Measurements from ENCODE around the gene SMPD4.
"Not testable (repeated sequence)": the region's sequence is repeated elsewhere in the genome, so short reads cannot be mapped to it uniquely, and the experiment has no call there.

DNA sequence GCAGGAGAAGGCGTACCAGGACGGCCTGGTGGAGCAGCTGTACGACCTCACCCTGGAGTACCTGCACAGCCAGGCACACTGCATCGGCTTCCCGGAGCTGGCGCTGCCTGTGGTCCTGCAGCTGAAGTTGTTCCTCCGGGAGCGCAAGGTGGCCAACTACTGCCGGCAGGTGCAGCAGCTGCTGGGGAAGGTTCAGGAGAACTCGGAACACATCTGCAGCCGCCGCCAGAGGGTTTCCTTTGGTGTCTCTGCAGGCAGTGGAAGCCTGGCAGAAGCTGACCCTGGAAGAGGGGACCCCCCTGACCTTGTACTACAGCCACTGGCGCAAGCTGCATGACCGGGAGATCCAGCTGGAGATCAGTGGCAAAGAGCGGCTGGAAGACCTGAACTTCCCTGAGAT, 49.5 kb upstream of the SMPD4 start:
- TF ChIP-seq, protein P1, sequence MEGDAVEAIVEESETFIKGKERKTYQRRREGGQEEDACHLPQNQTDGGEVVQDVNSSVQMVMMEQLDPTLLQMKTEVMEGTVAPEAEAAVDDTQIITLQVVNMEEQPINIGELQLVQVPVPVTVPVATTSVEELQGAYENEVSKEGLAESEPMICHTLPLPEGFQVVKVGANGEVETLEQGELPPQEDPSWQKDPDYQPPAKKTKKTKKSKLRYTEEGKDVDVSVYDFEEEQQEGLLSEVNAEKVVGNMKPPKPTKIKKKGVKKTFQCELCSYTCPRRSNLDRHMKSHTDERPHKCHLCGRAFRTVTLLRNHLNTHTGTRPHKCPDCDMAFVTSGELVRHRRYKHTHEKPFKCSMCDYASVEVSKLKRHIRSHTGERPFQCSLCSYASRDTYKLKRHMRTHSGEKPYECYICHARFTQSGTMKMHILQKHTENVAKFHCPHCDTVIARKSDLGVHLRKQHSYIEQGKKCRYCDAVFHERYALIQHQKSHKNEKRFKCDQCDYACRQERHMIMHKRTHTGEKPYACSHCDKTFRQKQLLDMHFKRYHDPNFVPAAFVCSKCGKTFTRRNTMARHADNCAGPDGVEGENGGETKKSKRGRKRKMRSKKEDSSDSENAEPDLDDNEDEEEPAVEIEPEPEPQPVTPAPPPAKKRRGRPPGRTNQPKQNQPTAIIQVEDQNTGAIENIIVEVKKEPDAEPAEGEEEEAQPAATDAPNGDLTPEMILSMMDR (IDR thresholded peaks at IDR 0.05; ENCODE audit: insufficient read depth, low read depth, low read length), result not testable (repeated sequence)
- TF ChIP-seq EZH2 (IDR thresholded peaks at IDR 0.05; ENCODE audit: insufficient read depth, low read length), result not testable (repeated sequence)
